H1 (cell line): ENCODE data around the gene IGFL2.

Experiments used
- JUND ChIP-seq: IDR thresholded peaks from 2 replicates; pipeline ENCODE4 v1.6.1; 2011; ENCODE audit warnings: mild to moderate bottlenecking, improper control_type of control experiment, low read length
- RAD21 ChIP-seq, 2 experiments: IDR thresholded peaks in 1 of 2; conservative IDR thresholded peaks in 1 of 2; 2 replicates each; pipeline ENCODE4 v1.6.1; 2011; ENCODE audit warnings: low read depth in 2 of 2, low read length in 2 of 2, improper control_type of control experiment in 1 of 2, inconsistent platforms in 1 of 2, mild to moderate bottlenecking in 1 of 2, moderate library complexity in 1 of 2
- RFX5 ChIP-seq: IDR thresholded peaks from 2 replicates; pipeline ENCODE4 v1.6.1; 2011; ENCODE audit warnings: low read depth, low read length, improper control_type of control experiment, borderline replicate concordance
- SUZ12 ChIP-seq: fragments of 200-600 bp; sonication (generic); IDR thresholded peaks from 2 replicates; pipeline ENCODE4 v1.6.1; 2012; ENCODE audit warnings: mild to moderate bottlenecking, inconsistent platforms, low read length, moderate library complexity, mixed read lengths

- TF ChIP-seq RAD21 (IDR thresholded peaks at IDR 0.05 in 1 of 2, conservative IDR thresholded peaks at IDR 0.05 in 1 of 2; ENCODE audit: low read depth in 2 of 2, low read length in 2 of 2) (no peak), SUZ12 (no peak), JUND (no peak), RFX5 (no peak)
Measured at GRCh38 chr19:46109876-46110275, 38.2 kb upstream of the IGFL2 start.
